Measurements from ENCODE around the gene DGKZ. TPM values are rescaled to one million over a fixed set of nuclear protein-coding genes. Genes with fewer than 3 reads are reported as not detected.

DGKZ gene
- total RNA-seq, 1 donor from 2014 or later: 71.7 TPM

GRCh38 chr11:46386005-46386578 is 38.8 kb downstream of the DGKZ start:
- ATAC-seq (no peak), DNase-seq (no peak)
- intact Hi-C loops (cut with micrococcal nuclease): no loop called here

GRCh38 chr11:46386674-46387073 is 39.4 kb downstream of the DGKZ start:
- intact Hi-C loops (cut with micrococcal nuclease): no loop called here
- ATAC-seq: no peak
- DNase-seq: no peak

- DNase-seq (no peak), ATAC-seq (no peak)
- intact Hi-C loops (cut with micrococcal nuclease): no loop called here
These were observed 40.2 kb downstream of the DGKZ start for GRCh38 chr11:46387456-46387855.

DNA sequence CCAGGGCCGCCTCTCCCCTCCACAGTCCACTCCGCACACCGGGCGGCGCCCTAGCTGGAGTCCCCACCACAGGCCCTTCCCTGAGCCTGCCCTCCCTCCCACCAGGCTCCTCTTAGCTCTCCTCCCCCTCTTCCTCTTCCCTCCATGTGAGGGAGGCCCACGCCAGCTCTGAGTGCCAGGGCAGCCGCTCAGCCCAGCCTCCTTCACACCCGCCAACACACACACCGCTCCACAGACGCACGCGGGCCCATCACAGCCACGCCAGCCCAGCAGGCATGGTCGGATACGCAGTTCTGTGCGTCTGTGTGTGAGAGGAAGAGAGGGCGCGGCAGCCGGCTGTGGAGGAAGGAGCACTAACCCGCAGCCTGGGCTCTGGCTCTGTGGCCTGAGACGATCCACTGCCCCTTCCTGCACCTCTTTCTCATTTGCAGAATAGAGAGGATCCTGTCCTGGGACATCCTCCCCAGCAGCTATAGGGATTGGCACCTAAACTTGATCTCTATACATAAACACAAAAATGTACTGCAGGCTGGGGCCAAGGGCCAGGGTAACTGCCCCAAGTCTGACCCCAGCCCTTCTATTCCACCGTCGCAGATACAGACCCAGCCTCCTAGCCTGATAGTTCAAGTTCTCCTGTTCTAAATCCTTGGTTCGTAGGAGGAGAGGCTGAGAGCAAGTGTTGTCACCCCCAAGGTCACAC is 40.8 kb downstream of the DGKZ start:
- intact Hi-C loops (cut with micrococcal nuclease): no loop called here
- DNase-seq (no peak), ATAC-seq (no peak)

- ATAC-seq: no peak
- no peak for DNase-seq
- intact Hi-C loops (cut with micrococcal nuclease): no loop called here
These were observed 41.6 kb downstream of the DGKZ start for GRCh38 chr11:46388619-46389449.

DNA sequence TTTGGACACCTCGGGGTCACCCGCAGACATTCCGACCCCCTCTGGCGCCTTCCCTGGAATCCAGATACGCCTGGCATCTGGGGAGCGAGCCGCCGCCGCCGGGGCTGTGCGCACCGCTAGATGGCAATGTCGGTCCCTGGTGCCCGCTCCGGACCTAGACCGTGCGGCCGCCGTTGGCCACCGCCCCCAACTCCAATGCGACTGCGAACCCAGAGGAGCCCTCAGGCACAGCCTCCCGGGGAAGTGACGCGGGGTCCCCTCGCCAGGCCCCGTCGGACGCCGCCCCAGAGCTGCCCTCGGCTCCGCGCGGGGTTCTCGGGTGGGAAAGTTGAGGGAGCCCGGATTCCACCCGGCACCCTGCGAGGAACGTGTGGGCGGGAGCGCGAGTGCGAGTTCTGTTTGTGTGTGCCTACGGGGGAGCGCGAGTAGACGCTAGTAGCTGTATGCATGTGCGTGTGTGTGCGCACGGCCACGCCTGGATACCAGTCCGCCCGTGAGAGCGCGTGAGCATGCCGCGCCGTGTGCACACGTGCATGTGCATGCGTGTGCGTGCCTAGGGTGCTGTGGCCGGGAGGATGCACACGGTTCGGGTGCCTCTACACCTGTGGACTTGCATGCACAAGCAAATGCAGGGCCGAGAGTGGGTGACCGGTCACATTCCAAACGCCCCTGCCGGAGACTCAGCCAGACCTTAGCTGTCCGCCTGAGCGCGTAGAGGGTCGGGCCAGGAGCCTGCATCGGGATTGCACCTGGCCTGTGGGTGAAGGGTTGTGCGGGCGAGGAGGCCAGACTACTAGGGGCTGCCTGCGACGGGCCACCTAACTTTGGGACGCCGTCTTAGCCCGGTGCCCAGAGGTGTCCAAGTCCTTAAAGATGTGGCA is 42.4 kb downstream of the DGKZ start:
- DNase-seq (peak; percentile 85), ATAC-seq (peak; percentile 73)
- intact Hi-C loops (cut with micrococcal nuclease): loop anchor here (5.0 kb wide), 1 partner anchor 148 kb away; no protein-coding TSS in a partner anchor

GRCh38 chr11:46390331-46391171 is 43.3 kb downstream of the DGKZ start:
- intact Hi-C loops (cut with micrococcal nuclease): loop anchor here (5.0 kb wide), 1 partner anchor 147 kb away; no protein-coding TSS in a partner anchor
- no peak for DNase-seq
- ATAC-seq: no peak

- intact Hi-C loops (cut with micrococcal nuclease): loop anchor here (5.0 kb wide), 1 partner anchor 146 kb away; no protein-coding TSS in a partner anchor
- DNase-seq (no peak), ATAC-seq (no peak)
These were observed 43.9 kb downstream of the DGKZ start for GRCh38 chr11:46391186-46391577.

DNA sequence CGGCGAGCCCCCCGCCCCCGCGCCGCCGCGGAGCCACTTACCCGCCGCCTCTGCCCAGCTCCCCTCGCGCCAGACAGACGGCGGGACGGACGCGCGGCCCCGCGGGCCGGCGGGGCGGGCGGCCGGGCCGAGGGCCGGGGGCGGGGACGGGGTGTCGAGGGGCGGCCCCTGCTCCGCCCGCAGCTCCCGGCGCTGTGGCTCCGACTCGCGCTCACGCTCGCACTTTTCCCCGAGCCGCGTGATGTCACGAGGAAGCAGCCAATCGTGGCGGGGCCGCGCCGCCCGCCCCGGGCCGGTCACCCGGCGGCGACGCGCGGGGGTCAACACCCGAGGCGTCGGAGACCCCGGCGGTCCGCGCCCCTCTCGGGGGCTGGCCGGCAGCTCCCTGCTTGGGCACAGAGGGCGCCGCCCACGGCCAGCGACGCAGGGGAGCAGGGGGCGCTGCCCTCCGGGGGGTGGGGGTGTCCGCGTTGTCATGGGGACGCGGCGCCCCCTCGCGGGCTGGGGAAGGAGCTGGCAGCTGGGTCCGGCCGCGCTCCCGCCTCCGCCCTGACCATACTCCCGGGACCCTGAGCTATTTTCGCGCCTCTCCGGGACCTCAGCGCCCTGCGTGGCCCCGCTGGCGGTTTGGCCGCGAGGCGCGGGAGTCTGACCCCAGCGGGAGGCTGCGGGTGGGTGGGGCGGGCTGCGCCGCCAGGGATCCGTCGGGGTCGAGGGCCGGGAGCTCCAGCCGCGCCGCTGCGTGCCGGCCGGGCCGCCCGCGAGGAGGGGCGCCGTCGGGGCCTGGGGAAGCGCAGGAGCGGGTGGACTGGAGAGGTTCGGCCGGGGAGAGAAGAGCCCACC is 44.5 kb downstream of the DGKZ start, which contains the start of gene CHRM4:
TSS of gene CHRM4 (minus strand) at position 199 of the 843 bp plus-strand sequence. CDS start 5,219 bp downstream, outside the sequence.
- intact Hi-C loops (cut with micrococcal nuclease): loop anchor here (5.0 kb wide), 1 partner anchor 146 kb away; no protein-coding TSS in a partner anchor
- ATAC-seq (peak; percentile 8), DNase-seq (no peak)

DNA sequence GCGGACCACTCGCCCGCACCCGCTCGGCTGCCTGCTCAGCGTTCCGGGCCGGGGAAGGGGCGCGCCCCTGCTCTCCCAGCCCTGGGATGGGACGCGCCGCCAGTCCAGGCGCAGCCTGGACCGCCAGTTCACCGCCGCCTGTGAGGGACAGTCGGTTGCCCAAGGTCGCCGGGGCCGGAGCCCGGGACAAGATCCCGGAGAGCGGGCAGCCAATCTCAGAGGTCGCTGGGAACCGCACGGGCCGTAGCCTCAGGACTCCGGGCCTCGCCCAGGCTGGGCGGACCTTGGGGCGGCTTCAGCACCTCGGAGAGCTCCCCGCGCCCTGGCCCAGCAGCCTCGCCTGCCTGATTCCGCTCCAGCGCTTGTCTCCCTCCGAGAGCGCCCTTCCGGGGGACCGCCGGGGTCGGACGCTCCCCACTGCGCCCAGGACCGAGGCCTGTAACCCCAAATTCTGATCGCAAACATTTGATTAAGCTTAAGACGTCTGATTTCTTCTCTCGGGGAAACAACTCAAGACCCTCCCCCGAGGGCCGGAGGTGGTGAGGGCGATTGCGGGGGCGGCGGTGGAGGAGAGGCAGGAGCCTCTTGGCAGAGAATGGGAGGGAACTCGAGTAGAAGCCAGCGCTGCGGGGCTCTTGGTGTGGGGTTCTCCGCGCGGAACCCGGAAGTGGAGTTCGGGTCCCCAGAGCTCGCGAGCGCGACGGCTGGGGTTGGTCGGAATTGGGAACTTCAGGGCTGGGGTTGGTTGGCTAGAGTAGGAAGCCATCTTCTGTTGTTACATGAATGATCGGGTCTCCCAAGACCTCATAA is 45.4 kb downstream of the DGKZ start:
- ATAC-seq: peak; percentile 92
- DNase-seq: peak; percentile 92
- intact Hi-C loops (cut with micrococcal nuclease): loop anchor here (5.0 kb wide), 1 partner anchor 145 kb away; no protein-coding TSS in a partner anchor

- DNase-seq: no peak
- intact Hi-C loops (cut with micrococcal nuclease): loop anchor here (5.0 kb wide), 1 partner anchor 144 kb away; no protein-coding TSS in a partner anchor
- ATAC-seq: no peak
These were observed 46.0 kb downstream of the DGKZ start for GRCh38 chr11:46393231-46393616.

DNA sequence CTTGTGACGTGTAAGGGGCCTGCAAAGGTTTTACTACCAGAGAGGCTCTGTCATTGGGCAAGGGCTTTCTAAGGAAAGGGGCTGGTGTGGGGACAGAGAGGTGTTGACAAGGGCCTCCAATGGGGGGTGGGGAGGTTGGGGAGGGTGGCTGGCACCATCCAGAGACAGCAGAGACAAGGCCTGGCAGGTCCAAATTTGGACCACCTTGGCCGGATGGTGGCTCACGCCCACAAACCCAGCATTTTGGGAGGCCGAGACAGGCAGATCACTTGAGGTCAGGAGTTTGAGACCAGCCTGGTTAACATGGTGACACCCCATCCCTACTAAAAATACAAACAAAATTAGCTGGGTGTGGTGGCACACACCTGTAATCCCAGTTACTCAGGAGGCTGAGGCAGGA is 46.5 kb downstream of the DGKZ start:
- intact Hi-C loops (cut with micrococcal nuclease): loop anchor here (5.0 kb wide), 1 partner anchor 144 kb away; no protein-coding TSS in a partner anchor
- DNase-seq: no peak
- ATAC-seq: no peak

- intact Hi-C loops (cut with micrococcal nuclease): no loop called here
- DNase-seq (no peak), ATAC-seq (no peak)
These were observed 50.3 kb downstream of the DGKZ start for GRCh38 chr11:46397526-46397925.

GRCh38 chr11:46402957-46403902 is 56.0 kb downstream of the DGKZ start:
- no peak for DNase-seq
- peak; percentile 66 for ATAC-seq
- intact Hi-C loops (cut with micrococcal nuclease): no loop called here

GRCh38 chr11:46404476-46405017 is 57.3 kb downstream of the DGKZ start:
- no peak for DNase-seq
- intact Hi-C loops (cut with micrococcal nuclease): no loop called here

More at GRCh38 chr11:46404476-46405017, 57.3 kb downstream of the DGKZ start:
- ATAC-seq: no peak
